Esophagus squamous epithelium (tissue), 4 donors: ENCODE measurements around the gene ARMC9.

Experiments
- POLR2A ChIP-seq, 4 donors: fragments of 450-650 bp; IDR thresholded peaks; one replicate each; pipeline ENCODE4 v1.6.1; 2017; ENCODE audit warnings: antibody characterized with exemption in 4 of 4, mild to moderate bottlenecking in 4 of 4, moderate library complexity in 3 of 4
- TF ChIP-seq, protein P1 (sequence below), 6 experiments: fragments of 450-650 bp in 4 of 6; fragments of 200-600 bp in 2 of 6; sonication (generic) in 2 of 6; IDR thresholded peaks; one replicate each; pipeline ENCODE4 v1.5.1; 2016 to 2019; ENCODE audit warnings: antibody characterized with exemption in 6 of 6, mild to moderate bottlenecking in 4 of 6, moderate library complexity in 4 of 6

DNA sequence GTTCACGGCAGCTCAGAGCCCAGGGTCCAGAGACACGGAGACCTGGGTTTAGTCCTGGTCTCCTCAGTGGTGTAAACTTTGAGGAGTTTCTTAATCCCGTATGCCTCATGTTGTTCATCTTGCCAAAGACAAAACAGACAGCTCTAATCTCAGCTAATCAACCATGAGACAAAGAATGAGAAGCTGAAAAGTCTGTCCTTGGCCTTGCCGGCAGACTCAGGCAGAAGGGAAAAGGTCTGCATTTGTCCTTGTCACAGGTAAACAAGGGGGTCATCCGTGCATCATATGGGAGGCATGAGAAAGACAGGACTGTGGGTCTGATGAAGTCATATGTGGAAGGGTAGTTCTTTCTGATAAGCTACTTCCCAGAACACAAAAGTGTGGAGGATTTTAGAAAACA is 1.8 kb upstream of the ARMC9 start:
- TF ChIP-seq POLR2A (IDR thresholded peaks at IDR 0.05): no peak
- TF ChIP-seq, protein P1, sequence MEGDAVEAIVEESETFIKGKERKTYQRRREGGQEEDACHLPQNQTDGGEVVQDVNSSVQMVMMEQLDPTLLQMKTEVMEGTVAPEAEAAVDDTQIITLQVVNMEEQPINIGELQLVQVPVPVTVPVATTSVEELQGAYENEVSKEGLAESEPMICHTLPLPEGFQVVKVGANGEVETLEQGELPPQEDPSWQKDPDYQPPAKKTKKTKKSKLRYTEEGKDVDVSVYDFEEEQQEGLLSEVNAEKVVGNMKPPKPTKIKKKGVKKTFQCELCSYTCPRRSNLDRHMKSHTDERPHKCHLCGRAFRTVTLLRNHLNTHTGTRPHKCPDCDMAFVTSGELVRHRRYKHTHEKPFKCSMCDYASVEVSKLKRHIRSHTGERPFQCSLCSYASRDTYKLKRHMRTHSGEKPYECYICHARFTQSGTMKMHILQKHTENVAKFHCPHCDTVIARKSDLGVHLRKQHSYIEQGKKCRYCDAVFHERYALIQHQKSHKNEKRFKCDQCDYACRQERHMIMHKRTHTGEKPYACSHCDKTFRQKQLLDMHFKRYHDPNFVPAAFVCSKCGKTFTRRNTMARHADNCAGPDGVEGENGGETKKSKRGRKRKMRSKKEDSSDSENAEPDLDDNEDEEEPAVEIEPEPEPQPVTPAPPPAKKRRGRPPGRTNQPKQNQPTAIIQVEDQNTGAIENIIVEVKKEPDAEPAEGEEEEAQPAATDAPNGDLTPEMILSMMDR (IDR thresholded peaks at IDR 0.05): no peak
